Endothelial cell of umbilical vein (primary cell): ENCODE data around the gene AGT. TPM values are rescaled to one million over a fixed set of nuclear protein-coding genes. Genes with fewer than 3 reads are reported as not detected.

ENCODE experiments used
- BruUV-seq: library from RNA; stranded (reverse); fragments of 400-500 nt; replicated peaks from 2 replicates; lab custom pipeline; 2021; lab: Mats Ljungman, UMichigan
- CTCF ChIA-PET: fragments of 300-600, 350-600 bp; sonication (Branson Sonifier 250); formaldehyde crosslinking; loops from one replicate; lab custom pipeline; 2021; ENCODE audit warnings: antibody characterized with exemption, inconsistent platforms; lab: Charles Lee
- POLR2A ChIA-PET: fragments of 300-600, 350-600 bp; sonication (Branson Sonifier 250); formaldehyde crosslinking; loops from one replicate; lab custom pipeline; 2021; ENCODE audit warnings: antibody characterized with exemption, inconsistent platforms; lab: Charles Lee
- DNase-seq: peaks from one replicate; pipeline ENCODE4 v3.0.0-alpha.2; 2011; ENCODE audit warnings: low read depth, low spot score
- FAIRE-seq: peaks from 2 replicates; lab custom pipeline; 2011; peaks lifted over from hg19 to GRCh38; lab: Jason Lieb, UNC
- H2AFZ ChIP-seq: 2 replicates; pipeline ENCODE4 v1.6.0; 2012; ENCODE audit warnings: low read depth, low read length, control low read depth, inconsistent platforms
- H3K27ac ChIP-seq: 2 replicates; pipeline ENCODE4 v1.5.1; 2011; ENCODE audit warnings: low read depth, mild to moderate bottlenecking, control low read depth, low read length, moderate library complexity; ENCODE audit not compliant: insufficient read depth
- H3K27me3 ChIP-seq, 2 experiments: 2 replicates each; pipeline versions ENCODE4 v1.6.0 to v1.6.1; 2011; ENCODE audit warnings: low read length in 2 of 2, mixed read lengths in 1 of 2; ENCODE audit not compliant: control insufficient read depth in 2 of 2, insufficient read depth in 2 of 2
- H3K36me3 ChIP-seq, 2 experiments: 2 replicates in 1 of 2; 3 replicates in 1 of 2; pipeline ENCODE4 v1.5.1; 2011; ENCODE audit warnings: low read length in 2 of 2, mild to moderate bottlenecking in 1 of 2, moderate library complexity in 1 of 2; ENCODE audit not compliant: control insufficient read depth in 2 of 2, insufficient read depth in 2 of 2; ENCODE audit errors: extremely low read depth in 1 of 2
- H3K4me1 ChIP-seq: 3 replicates; pipeline ENCODE4 v1.5.1; 2011; ENCODE audit warnings: mild to moderate bottlenecking, low read length; ENCODE audit not compliant: control insufficient read depth, insufficient read depth; ENCODE audit errors: extremely low read depth
- H3K4me2 ChIP-seq: 2 replicates; pipeline ENCODE4 v1.6.1; 2011; ENCODE audit warnings: low read length, control low read depth, mixed read lengths; ENCODE audit not compliant: insufficient read depth
- H3K4me3 ChIP-seq, 3 experiments: fragments of 200-600 bp in 1 of 3; sonication (generic), shearing (Covaris generic) in 1 of 3; replicated peaks in 1 of 3; 2 replicates each; pipeline ENCODE4 v1.5.1; 2011 to 2016; ENCODE audit warnings: control low read depth in 3 of 3, low read length in 3 of 3, mild to moderate bottlenecking in 2 of 3, inconsistent platforms in 1 of 3, low read depth in 1 of 3, moderate library complexity in 1 of 3; ENCODE audit not compliant: insufficient read depth in 1 of 3
- H3K79me2 ChIP-seq: 2 replicates; pipeline ENCODE4 v1.6.0; 2012; ENCODE audit warnings: low read length, inconsistent platforms; ENCODE audit not compliant: control insufficient read depth, insufficient read depth
- H3K9ac ChIP-seq: replicated peaks from 2 replicates; pipeline ENCODE3; 2011; ENCODE audit warnings: low read length, control low read depth; ENCODE audit not compliant: insufficient read depth; ENCODE audit errors: extremely low read depth
- H3K9me1 ChIP-seq: replicated peaks from 3 replicates; pipeline ENCODE4 v1.6.0; 2011; ENCODE audit warnings: mild to moderate bottlenecking, low read length; ENCODE audit not compliant: control insufficient read depth, insufficient read depth; ENCODE audit errors: extremely low read depth
- H3K9me3 ChIP-seq: replicated peaks from 2 replicates; pipeline ENCODE4 v1.5.1; 2012; ENCODE audit warnings: low read length, inconsistent platforms; ENCODE audit not compliant: control insufficient read depth, insufficient read depth
- H4K20me1 ChIP-seq: replicated peaks from 2 replicates; pipeline ENCODE3; 2011; ENCODE audit warnings: mild to moderate bottlenecking, low read length; ENCODE audit not compliant: control insufficient read depth, insufficient read depth; ENCODE audit errors: extremely low read depth
- FOS ChIP-seq: IDR thresholded peaks from 2 replicates; pipeline ENCODE4 v1.6.1; 2011; ENCODE audit warnings: mild to moderate bottlenecking, low read length, moderate library complexity, borderline replicate concordance; ENCODE audit not compliant: insufficient read depth
- GATA2 ChIP-seq: IDR thresholded peaks from 2 replicates; pipeline ENCODE4 v1.7.0; 2011; ENCODE audit warnings: low read depth, mild to moderate bottlenecking, moderate library complexity, mixed read lengths, low read length; ENCODE audit not compliant: insufficient read length, insufficient read depth
- MYC ChIP-seq: IDR thresholded peaks from one replicate; pipeline ENCODE4 v1.6.1; 2011; ENCODE audit warnings: mild to moderate bottlenecking, low read depth, low read length
- POLR2A ChIP-seq: IDR thresholded peaks from 2 replicates; pipeline ENCODE4 v1.6.1; 2012; ENCODE audit warnings: low read depth, mild to moderate bottlenecking, control low read depth, low read length
- POLR2AphosphoS5 ChIP-seq: IDR thresholded peaks from 2 replicates; pipeline ENCODE4 v1.6.1; 2012; ENCODE audit warnings: low read depth, mild to moderate bottlenecking, control low read depth, low read length, moderate library complexity; ENCODE audit not compliant: insufficient read depth
- dilution Hi-C: fragments of 300-500 bp; cut with MboI; formaldehyde crosslinking; loops from one replicate; pipeline ENCODE4 v1.15.0; 2019; ENCODE audit warnings: low sequenced_read_pairs; ENCODE audit not compliant: extremely low pct_ligation_motif_present
- intact Hi-C: fragments of 100-400 bp; cut with micrococcal nuclease; formaldehyde crosslinking; loops from one replicate; pipeline ENCODE4 v1.10.0; 2022
- polyA plus RNA-seq, 4 experiments: library from polyadenylated mRNA; depleted of rRNA in 3 of 4; stranded (reverse) in 3 of 4; unstranded in 1 of 4; fragments of >200 nt; gene quantifications; 2 replicates each; pipeline versions ENCODE4 v1.2.1 to v1.2.3, GENCODE V29; 2011 to 2012; ENCODE audit warnings: missing spikeins in 1 of 4
- total RNA-seq: library from RNA; stranded (reverse); gene quantifications from 2 replicates; pipeline ENCODE4 v1.2.3, GENCODE V29; 2021
- TF ChIP-seq, protein P1 (sequence below): IDR thresholded peaks from 2 replicates; pipeline ENCODE4 v1.6.1; 2011; ENCODE audit not compliant: insufficient read depth, insufficient read length
- TF ChIP-seq, protein P2 (sequence below), 2 donors: IDR thresholded peaks; 1 replicate in 1 of 2; 2 replicates in 1 of 2; pipeline ENCODE4 v1.5.1; 2011; ENCODE audit warnings: low read length in 2 of 2, mild to moderate bottlenecking in 2 of 2, moderate library complexity in 2 of 2, control low read depth in 1 of 2, inconsistent platforms in 1 of 2, low read depth in 1 of 2; ENCODE audit not compliant: insufficient read depth in 1 of 2; ENCODE audit errors: extremely low read depth in 1 of 2

AGT gene
- total and polyA plus RNA-seq, 2 donors (not counting 3 experiments of a cell fraction or from before 2014, with no cell fraction given): not detected

DNA sequence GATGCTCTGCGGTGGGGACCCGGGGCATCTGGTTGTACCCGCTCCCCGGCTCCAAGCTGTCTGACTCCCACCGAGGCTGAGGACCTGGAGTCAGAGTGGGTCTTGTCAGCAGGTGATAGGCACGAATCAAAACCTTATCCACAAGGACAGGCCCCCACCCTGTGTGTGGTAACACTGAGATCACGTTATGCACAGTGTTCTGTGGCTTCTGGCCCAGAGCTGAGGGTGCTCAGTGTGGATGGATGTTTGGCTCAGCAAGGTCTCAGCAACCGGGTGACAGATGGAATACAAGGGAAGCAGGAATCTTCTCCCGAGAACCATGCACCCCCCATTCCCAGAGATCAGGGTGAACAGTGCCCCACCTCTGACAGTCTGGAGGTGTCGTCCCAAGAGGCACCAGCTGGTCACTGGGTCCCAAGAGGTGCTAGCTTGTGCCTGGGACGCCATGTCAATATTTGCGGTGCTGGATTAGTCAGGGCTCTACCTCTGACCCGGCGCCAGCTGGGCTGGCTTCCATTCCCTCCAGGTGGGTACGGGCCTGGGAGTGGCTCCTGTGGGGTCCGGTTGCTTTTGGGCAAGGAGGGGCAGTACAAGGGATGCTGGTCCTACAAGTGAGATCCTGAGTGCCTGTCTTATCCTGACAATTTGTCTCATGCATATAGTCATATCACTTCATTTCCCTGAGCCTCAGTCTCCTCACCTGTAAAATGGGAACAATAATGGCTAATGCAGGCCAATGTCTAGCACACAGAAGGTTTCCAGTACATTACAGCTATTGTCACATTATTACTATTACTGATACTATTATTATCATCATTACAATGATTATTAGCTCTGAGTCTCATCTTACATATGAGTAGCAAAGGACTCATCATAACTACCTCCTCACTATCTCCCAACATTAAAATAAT, 34.2 kb upstream of the AGT start:
- no peak for FAIRE-seq
- BruUV-seq: no TSS peak
- CTCF ChIA-PET: no interaction called here

More for the DNA sequence above, 34.2 kb upstream of the AGT start:
- Histone ChIP-seq H3K4me3 (no peak overlapping the region), H3K36me3 (no peaks in the 10 kb centered on the region), H3K4me2 (no peak overlapping the region), H3K79me2 (no peaks in the 10 kb centered on the region), H3K9ac (no peak overlapping the region), H4K20me1 (no peaks in the 10 kb centered on the region), H3K27me3 (no peaks in the 10 kb centered on the region), H3K9me3 (no peaks in the 10 kb centered on the region), H3K4me1 (no peaks in the 10 kb centered on the region), H2AFZ (no peak overlapping the region), H3K27ac (no peak overlapping the region), H3K9me1 (no peaks in the 10 kb centered on the region)
- no peak for DNase-seq
- POLR2A ChIA-PET: no interaction called here
- intact Hi-C loops (no loop called here), dilution Hi-C loops (no loop called here)
- TF ChIP-seq POLR2AphosphoS5: no peak
- TF ChIP-seq POLR2A: no peak
- TF ChIP-seq, protein P1, sequence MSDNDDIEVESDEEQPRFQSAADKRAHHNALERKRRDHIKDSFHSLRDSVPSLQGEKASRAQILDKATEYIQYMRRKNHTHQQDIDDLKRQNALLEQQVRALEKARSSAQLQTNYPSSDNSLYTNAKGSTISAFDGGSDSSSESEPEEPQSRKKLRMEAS: no peak
- no peak for TF ChIP-seq MYC
- TF ChIP-seq, protein P2, sequence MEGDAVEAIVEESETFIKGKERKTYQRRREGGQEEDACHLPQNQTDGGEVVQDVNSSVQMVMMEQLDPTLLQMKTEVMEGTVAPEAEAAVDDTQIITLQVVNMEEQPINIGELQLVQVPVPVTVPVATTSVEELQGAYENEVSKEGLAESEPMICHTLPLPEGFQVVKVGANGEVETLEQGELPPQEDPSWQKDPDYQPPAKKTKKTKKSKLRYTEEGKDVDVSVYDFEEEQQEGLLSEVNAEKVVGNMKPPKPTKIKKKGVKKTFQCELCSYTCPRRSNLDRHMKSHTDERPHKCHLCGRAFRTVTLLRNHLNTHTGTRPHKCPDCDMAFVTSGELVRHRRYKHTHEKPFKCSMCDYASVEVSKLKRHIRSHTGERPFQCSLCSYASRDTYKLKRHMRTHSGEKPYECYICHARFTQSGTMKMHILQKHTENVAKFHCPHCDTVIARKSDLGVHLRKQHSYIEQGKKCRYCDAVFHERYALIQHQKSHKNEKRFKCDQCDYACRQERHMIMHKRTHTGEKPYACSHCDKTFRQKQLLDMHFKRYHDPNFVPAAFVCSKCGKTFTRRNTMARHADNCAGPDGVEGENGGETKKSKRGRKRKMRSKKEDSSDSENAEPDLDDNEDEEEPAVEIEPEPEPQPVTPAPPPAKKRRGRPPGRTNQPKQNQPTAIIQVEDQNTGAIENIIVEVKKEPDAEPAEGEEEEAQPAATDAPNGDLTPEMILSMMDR (IDR thresholded peaks at IDR 0.05; ENCODE audit: extremely low read depth in 1 of 2, insufficient read depth in 1 of 2, low read depth in 1 of 2, low read length in 2 of 2): no peak
- TF ChIP-seq GATA2: no peak
- no peak for TF ChIP-seq FOS
